GM12878 (cell line): ENCODE measurements around the gene TM4SF18. TPM values are rescaled to one million over a fixed set of nuclear protein-coding genes. Genes with fewer than 3 reads are reported as not detected.

ENCODE experiments used
- ATAC-seq: fragments of 200-7000 bp; cut with Tn5 transposase; 3 replicates; pipeline ENCODE4 v1.9.1; 2020; ENCODE audit warnings: mild to moderate bottlenecking, moderate library complexity
- BruUV-seq: library from RNA; stranded (reverse); fragments of 400-500 nt; replicated peaks from 2 replicates; lab custom pipeline; 2021; lab: Mats Ljungman, UMichigan
- CTCF ChIA-PET: fragments of 300-600 bp; sonication (Branson Sonifier 250); formaldehyde crosslinking; extraction: SDS; loops from one replicate; lab custom pipeline; 2021; ENCODE audit warnings: inconsistent platforms; lab: Yijun Ruan, JAX
- POLR2A ChIA-PET: fragments of 350-600 bp; formaldehyde crosslinking; extraction: SDS; loops from one replicate; lab custom pipeline; 2021; ENCODE audit warnings: inconsistent platforms; lab: Charles Lee
- RAD21 ChIA-PET: fragments of 300-600 bp; sonication (Branson Sonifier 250); formaldehyde crosslinking; loops from one replicate; lab custom pipeline; 2023; ENCODE audit warnings: antibody characterized with exemption; ENCODE audit not compliant: unreplicated experiment; lab: Charles Lee
- SMC1A ChIA-PET: fragments of 300-600 bp; sonication (Branson Sonifier 250); formaldehyde crosslinking; loops from one replicate; lab custom pipeline; 2023; ENCODE audit not compliant: unreplicated experiment, uncharacterized antibody; lab: Charles Lee
- DNase-seq: peaks from one replicate; pipeline ENCODE4 v3.0.0-alpha.2; 2011; ENCODE audit warnings: low read depth, low spot score
- FAIRE-seq: peaks from 3 replicates; lab custom pipeline; 2011; peaks lifted over from hg19 to GRCh38; lab: Jason Lieb, UNC
- H2AFZ ChIP-seq: 2 replicates; pipeline ENCODE4 v1.6.0; 2011; ENCODE audit warnings: low read depth, low read length, control low read depth; ENCODE audit not compliant: control insufficient read depth
- H3K27ac ChIP-seq: 2 replicates; pipeline ENCODE4 v1.5.1; 2011; ENCODE audit warnings: control low read depth; ENCODE audit not compliant: control insufficient read depth, insufficient read depth
- H3K27me3 ChIP-seq, 2 experiments: replicated peaks in 1 of 2; 2 replicates each; pipeline versions ENCODE4 v1.6.0 to v1.6.1; 2011; ENCODE audit warnings: low read length in 1 of 2; ENCODE audit not compliant: control insufficient read depth in 2 of 2, insufficient read depth in 2 of 2
- H3K36me3 ChIP-seq, 2 experiments: 2 replicates each; pipeline ENCODE4 v1.5.1; 2011; ENCODE audit warnings: low read length in 1 of 2; ENCODE audit not compliant: control insufficient read depth in 2 of 2, insufficient read depth in 2 of 2
- H3K4me1 ChIP-seq: 2 replicates; pipeline ENCODE4 v1.6.1; 2011; ENCODE audit warnings: mild to moderate bottlenecking, low read length, moderate library complexity, mixed read lengths; ENCODE audit not compliant: control insufficient read depth, insufficient read depth
- H3K4me2 ChIP-seq: 2 replicates; pipeline ENCODE4 v1.6.0; 2011; ENCODE audit warnings: control low read depth; ENCODE audit not compliant: control insufficient read depth, insufficient read depth
- H3K4me3 ChIP-seq: fragments of 200-600 bp; sonication (generic); 2 replicates; pipeline ENCODE4 v1.5.1; 2016
- H3K79me2 ChIP-seq: 2 replicates; pipeline ENCODE4 v1.6.0; 2011; ENCODE audit warnings: low read length; ENCODE audit not compliant: control insufficient read depth, insufficient read depth
- H3K9ac ChIP-seq: 2 replicates; pipeline ENCODE4 v1.8.0; 2011; ENCODE audit warnings: low read length, control low read depth, mixed read lengths; ENCODE audit not compliant: control insufficient read depth, insufficient read depth
- H3K9me3 ChIP-seq: replicated peaks from 3 replicates; pipeline ENCODE4 v1.5.1; 2011; ENCODE audit warnings: mild to moderate bottlenecking, low read length; ENCODE audit not compliant: control insufficient read depth, insufficient read depth
- H4K20me1 ChIP-seq: 2 replicates; pipeline ENCODE4 v1.6.0; 2011; ENCODE audit not compliant: control insufficient read depth, insufficient read depth
- BMI1 ChIP-seq: fragments of 450-650 bp; IDR thresholded peaks from 2 replicates; pipeline ENCODE4 v1.6.1; 2016; ENCODE audit warnings: mild to moderate bottlenecking, moderate library complexity, borderline replicate concordance
- CREB1 ChIP-seq: IDR thresholded peaks from 2 replicates; pipeline ENCODE4 v1.6.1; 2012; ENCODE audit warnings: low read depth, mild to moderate bottlenecking, inconsistent platforms
- CREM ChIP-seq: IDR thresholded peaks from 2 replicates; pipeline ENCODE4 v1.6.1; 2014; ENCODE audit warnings: antibody characterized with exemption, low read depth
- HCFC1 ChIP-seq: fragments of 150-350 bp; IDR thresholded peaks from 2 replicates; pipeline ENCODE4 v1.6.1; 2014; ENCODE audit warnings: low read length
- IKZF1 ChIP-seq: fragments of 450-650 bp; conservative IDR thresholded peaks from 2 replicates; pipeline ENCODE4 v1.6.1; 2017; ENCODE audit warnings: antibody characterized with exemption, mild to moderate bottlenecking
- RELB ChIP-seq: fragments of 450-650 bp; IDR thresholded peaks from 2 replicates; pipeline ENCODE4 v1.6.1; 2017; ENCODE audit warnings: low read depth, mild to moderate bottlenecking, moderate library complexity
- SUZ12 ChIP-seq: fragments of 200-600 bp; sonication (generic); IDR thresholded peaks from one replicate; pipeline ENCODE4 v1.6.1; 2018; ENCODE audit warnings: antibody characterized with exemption, mild to moderate bottlenecking; ENCODE audit not compliant: unreplicated experiment
- TCF3 ChIP-seq: IDR thresholded peaks from 2 replicates; pipeline ENCODE4 v1.6.1; 2012; ENCODE audit warnings: low read depth, mild to moderate bottlenecking, low read length, borderline replicate concordance; ENCODE audit not compliant: insufficient read depth
- USF2 ChIP-seq: IDR thresholded peaks from 2 replicates; pipeline ENCODE4 v1.6.1; 2011; ENCODE audit warnings: low read depth, low read length, improper control_type of control experiment, borderline replicate concordance
- WGBS: methylation state at CpG from one replicate; pipeline ENCODE4 v1.1.6; 2016; ENCODE audit warnings: low lambda C conversion rate; ENCODE audit not compliant: insufficient replicate concordance, insufficient coverage; ENCODE audit errors: missing lambda C conversion rate; 5-methylcytosine and 5-hydroxymethylcytosine counted together
- in situ Hi-C: fragments of 300-500 bp; cut with MboI; formaldehyde crosslinking; loops from 9 replicates; pipeline ENCODE4 v1.14.3; 2018; ENCODE audit warnings: mixed read lengths
- intact Hi-C: fragments of 100-400 bp; cut with micrococcal nuclease; formaldehyde crosslinking; loops from one replicate; pipeline ENCODE4 v1.14.2; 2022; ENCODE audit not compliant: unreplicated experiment
- polyA plus RNA-seq, 11 experiments: library from polyadenylated mRNA; depleted of rRNA in 4 of 11; unstranded in 6 of 11; stranded (reverse) in 5 of 11; fragments of >200 nt; fragmentation: Nextera tagmentation in 4 of 11; fragmentation: Illumina TruSeq in 1 of 11; extraction: Ambion mirVana in 4 of 11; extraction: Trizol in 1 of 11; gene quantifications; 1 replicate in 1 of 11; 2 replicates in 10 of 11; pipeline versions ENCODE4 v1.2.1 to v1.2.3, GENCODE V29; 2011 to 2016; ENCODE audit warnings: inconsistent platforms in 2 of 11, missing spikeins in 2 of 11, low read depth in 1 of 11
- total RNA-seq, 4 experiments: library from RNA; depleted of rRNA in 3 of 4; stranded (reverse); fragments of >200 nt in 3 of 4; fragmentation: Illumina TruSeq in 1 of 4; extraction: Trizol in 1 of 4; gene quantifications; 2 replicates each; pipeline versions ENCODE4 v1.2.1 to v1.2.3, GENCODE V29; 2013 to 2021

The TM4SF18 gene
- total and polyA plus RNA-seq, 10 of the 15 experiments (the other 5 are each of a cell fraction or from before 2014, with no cell fraction given) = 0.01 TPM; not detected in 9

GRCh38 chr3:149317072-149317471, 16.4 kb downstream of the TM4SF18 start:
- RAD21 ChIA-PET = no interaction called here
- TF ChIP-seq IKZF1 (no peak), RELB (no peak), HCFC1 (no peak), SUZ12 (no peak), CREB1 (no peak), CREM (no peak), BMI1 (no peak), USF2 (no peak), TCF3 (no peak)
- H4K20me1 ChIP-seq = no peaks in the 10 kb centered on the region
- intact Hi-C loops = no loop called here
- no peak overlapping the region for H3K27ac ChIP-seq
- H3K4me2 ChIP-seq = no peak overlapping the region
- in situ Hi-C loops = no loop called here
- H3K36me3 ChIP-seq = no peaks in the 10 kb centered on the region
- ATAC-seq = no peak
- DNase-seq = no peak
- no peaks in the 10 kb centered on the region for H3K9me3 ChIP-seq
- SMC1A ChIA-PET = interaction anchor here (0.6 kb wide), 1 partner anchor 56 kb away, joined by 3 read pairs; no protein-coding TSS in a partner anchor
- no peak for FAIRE-seq
- H2AFZ ChIP-seq = no peak overlapping the region
- no peaks in the 10 kb centered on the region for H3K79me2 ChIP-seq
- no peak overlapping the region for H3K9ac ChIP-seq
- BruUV-seq = no TSS peak
- no peak overlapping the region for H3K4me3 ChIP-seq
- H3K27me3 ChIP-seq = no peaks in the 10 kb centered on the region
- no peaks in the 10 kb centered on the region for H3K4me1 ChIP-seq
- POLR2A ChIA-PET = no interaction called here
- 89% methylated on average over 1 of the region's 1 CpG for WGBS
- CTCF ChIA-PET = no interaction called here
